Parathyroid adenoma (tissue), 2 donors: ENCODE results near the gene COL8A2.
A peak's percentile ranks its signal among the peaks of the same experiment; 100 is the strongest.

Experiments used
- H2AFZ ChIP-seq: fragments of 300-600 bp; sonication (generic); one replicate; pipeline ENCODE4 v1.7.0; 2017; ENCODE audit warnings: antibody characterized with exemption, mild to moderate bottlenecking
- H3K27ac ChIP-seq: fragments of 300-600 bp; sonication (generic); one replicate; pipeline ENCODE4 v1.7.0; 2017
- H3K27me3 ChIP-seq: fragments of 300-600 bp; sonication (generic); one replicate; pipeline ENCODE4 v1.7.0; 2017; ENCODE audit warnings: low read length; ENCODE audit not compliant: control insufficient read depth, insufficient read depth
- H3K36me3 ChIP-seq: fragments of 300-600 bp; sonication (generic); one replicate; pipeline ENCODE4 v1.7.0; 2017; ENCODE audit warnings: low read length; ENCODE audit not compliant: control insufficient read depth, insufficient read depth
- H3K4me1 ChIP-seq: fragments of 300-600 bp; sonication (generic); one replicate; pipeline ENCODE4 v1.7.0; 2017; ENCODE audit warnings: control low read depth
- H3K4me2 ChIP-seq: fragments of 300-600 bp; sonication (generic); one replicate; pipeline ENCODE4 v1.7.0; 2017; ENCODE audit warnings: low read length
- H3K4me3 ChIP-seq: fragments of 300-600 bp; sonication (generic); one replicate; pipeline ENCODE4 v1.7.0; 2017; ENCODE audit warnings: low read depth, low read length
- H3K79me2 ChIP-seq: fragments of 300-600 bp; sonication (generic); one replicate; pipeline ENCODE4 v1.7.0; 2017; ENCODE audit warnings: control low read depth
- H3K9ac ChIP-seq: fragments of 300-600 bp; sonication (generic); one replicate; pipeline ENCODE4 v1.7.0; 2017; ENCODE audit warnings: mild to moderate bottlenecking
- H3K9me3 ChIP-seq: fragments of 300-600 bp; sonication (generic); one replicate; pipeline ENCODE4 v1.7.0; 2017; ENCODE audit warnings: low read length; ENCODE audit not compliant: control insufficient read depth
- TF ChIP-seq, protein P1 (sequence below): fragments of 300-600 bp; sonication (generic); IDR thresholded peaks from one replicate; pipeline ENCODE4 v1.7.0; 2017; ENCODE audit warnings: antibody characterized with exemption, mild to moderate bottlenecking
- donor health status: primary hyperparathyroidism.

COL8A2 gene

DNA sequence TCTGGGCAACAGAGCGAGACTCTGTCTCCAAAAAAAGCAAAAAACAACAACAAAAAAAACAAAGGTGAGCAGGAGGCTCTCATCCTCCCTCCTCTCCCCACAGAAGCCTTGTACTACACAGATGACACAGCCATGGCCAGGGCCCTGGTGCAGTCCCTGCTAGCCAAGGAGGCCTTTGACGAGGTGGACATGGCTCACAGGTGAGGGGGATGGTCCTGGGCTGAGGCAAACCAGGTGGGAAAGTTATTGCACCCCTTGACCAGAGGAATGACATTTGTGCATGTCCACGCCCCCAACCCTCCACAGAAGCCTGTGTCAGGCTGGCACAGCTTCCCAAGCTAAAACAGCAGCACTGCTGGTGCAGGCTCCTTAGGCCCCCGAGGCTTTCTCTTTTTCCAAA, 33.9 kb downstream of the COL8A2 start:
- no peak overlapping the region for H3K4me2 ChIP-seq
- TF ChIP-seq, protein P1, sequence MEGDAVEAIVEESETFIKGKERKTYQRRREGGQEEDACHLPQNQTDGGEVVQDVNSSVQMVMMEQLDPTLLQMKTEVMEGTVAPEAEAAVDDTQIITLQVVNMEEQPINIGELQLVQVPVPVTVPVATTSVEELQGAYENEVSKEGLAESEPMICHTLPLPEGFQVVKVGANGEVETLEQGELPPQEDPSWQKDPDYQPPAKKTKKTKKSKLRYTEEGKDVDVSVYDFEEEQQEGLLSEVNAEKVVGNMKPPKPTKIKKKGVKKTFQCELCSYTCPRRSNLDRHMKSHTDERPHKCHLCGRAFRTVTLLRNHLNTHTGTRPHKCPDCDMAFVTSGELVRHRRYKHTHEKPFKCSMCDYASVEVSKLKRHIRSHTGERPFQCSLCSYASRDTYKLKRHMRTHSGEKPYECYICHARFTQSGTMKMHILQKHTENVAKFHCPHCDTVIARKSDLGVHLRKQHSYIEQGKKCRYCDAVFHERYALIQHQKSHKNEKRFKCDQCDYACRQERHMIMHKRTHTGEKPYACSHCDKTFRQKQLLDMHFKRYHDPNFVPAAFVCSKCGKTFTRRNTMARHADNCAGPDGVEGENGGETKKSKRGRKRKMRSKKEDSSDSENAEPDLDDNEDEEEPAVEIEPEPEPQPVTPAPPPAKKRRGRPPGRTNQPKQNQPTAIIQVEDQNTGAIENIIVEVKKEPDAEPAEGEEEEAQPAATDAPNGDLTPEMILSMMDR: no peak
- no peaks in the 10 kb centered on the region for H3K9me3 ChIP-seq
- no peak overlapping the region for H2AFZ ChIP-seq
- no peak overlapping the region for H3K27ac ChIP-seq
- H3K79me2 ChIP-seq: no peaks in the 10 kb centered on the region
- no peak overlapping the region for H3K9ac ChIP-seq
- H3K4me3 ChIP-seq: no peak overlapping the region
- H3K36me3 ChIP-seq: no peaks in the 10 kb centered on the region
- no peaks in the 10 kb centered on the region for H3K27me3 ChIP-seq
- no peaks in the 10 kb centered on the region for H3K4me1 ChIP-seq

GRCh38 chr1:36089393-36090121, 35.5 kb downstream of the COL8A2 start:
- no peaks in the 10 kb centered on the region for H3K9me3 ChIP-seq
- peak overlapping the region; percentile 46 for H3K27ac ChIP-seq
- H3K79me2 ChIP-seq: no peaks in the 10 kb centered on the region
- H2AFZ ChIP-seq: peak overlapping the region; percentile 92
- H3K27me3 ChIP-seq: no peaks in the 10 kb centered on the region
- TF ChIP-seq, protein P1: no peak
- H3K9ac ChIP-seq: peak overlapping the region; percentile 25
- peak overlapping the region; percentile 85 for H3K4me3 ChIP-seq
- no peaks in the 10 kb centered on the region for H3K4me1 ChIP-seq
- peak overlapping the region; percentile 84 for H3K4me2 ChIP-seq
- H3K36me3 ChIP-seq: no peaks in the 10 kb centered on the region

DNA sequence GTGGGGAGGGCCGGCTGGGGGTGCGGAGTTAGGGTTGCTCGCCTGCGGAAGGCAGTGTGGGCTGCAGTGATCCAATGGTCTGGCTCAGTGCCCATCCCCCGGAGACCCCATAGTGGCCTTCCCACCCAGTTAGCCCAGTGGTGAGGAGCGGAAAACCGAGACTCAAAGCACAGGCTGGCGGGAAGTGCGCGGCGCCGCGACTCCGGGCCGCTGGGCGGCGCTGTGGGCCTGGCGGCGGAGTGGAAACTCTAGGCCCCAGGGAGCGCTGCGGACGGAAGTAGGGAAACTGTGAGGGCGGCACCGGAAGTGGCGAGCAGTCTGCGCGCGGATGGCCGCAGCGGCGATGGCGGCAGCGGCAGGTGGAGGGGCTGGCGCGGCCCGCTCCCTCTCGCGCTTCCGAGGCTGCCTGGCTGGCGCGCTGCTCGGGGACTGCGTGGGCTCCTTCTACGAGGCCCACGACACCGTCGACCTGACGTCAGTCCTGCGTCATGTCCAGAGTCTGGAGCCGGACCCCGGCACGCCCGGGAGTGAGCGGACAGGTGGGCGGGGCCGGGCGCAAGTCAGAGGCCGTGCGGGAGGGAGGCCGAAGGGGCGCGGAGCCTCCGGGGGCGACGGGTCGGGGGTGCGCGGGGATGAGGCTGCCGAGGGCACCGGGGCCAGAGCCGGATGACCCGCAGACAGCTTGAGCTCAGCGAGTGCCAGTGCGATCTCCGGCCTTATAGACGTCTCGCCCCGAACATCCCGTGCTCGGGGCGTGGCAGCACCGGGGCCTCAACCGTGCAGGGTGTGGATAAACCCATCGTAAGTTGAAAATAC, 36.2 kb downstream of the COL8A2 start, which contains the start of gene ADPRS:
Gene ADPRS, plus strand, starts transcription at position 316 of the 816 bp plus-strand sequence. Its CDS starts 13 bp downstream, at position 329.
- Histone ChIP-seq H3K9ac (peak within 1 kb of the TSS; percentile 25), H3K79me2 (no peaks in the 10 kb centered on the region), H3K9me3 (no peaks in the 10 kb centered on the region), H3K4me3 (peak within 1 kb of the TSS; percentile 85), H3K27ac (peak within 1 kb of the TSS; percentile 46), H3K4me1 (no peaks in the 10 kb centered on the region), H3K36me3 (no peaks in the 10 kb centered on the region), H3K27me3 (no peaks in the 10 kb centered on the region), H2AFZ (peak within 1 kb of the TSS; percentile 92), H3K4me2 (peak within 1 kb of the TSS; percentile 86)
- TF ChIP-seq, protein P1: peak; percentile 92

- Histone ChIP-seq H3K9me3 (no peaks in the 10 kb centered on the region), H3K9ac (no peak overlapping the region), H3K36me3 (no peaks in the 10 kb centered on the region), H3K4me1 (no peaks in the 10 kb centered on the region), H3K79me2 (no peaks in the 10 kb centered on the region), H3K4me3 (peak overlapping the region; percentile 85), H3K4me2 (peak overlapping the region; percentile 86), H3K27me3 (no peaks in the 10 kb centered on the region), H2AFZ (peak overlapping the region; percentile 92), H3K27ac (peak overlapping the region; percentile 46)
- TF ChIP-seq, protein P1: no peak
Observed at GRCh38 chr1:36088265-36088576, 36.8 kb downstream of the COL8A2 start.
